HG02870 (cell line): ENCODE results near the gene TUFM.
A peak's percentile ranks its signal among the peaks of the same experiment; 100 is the strongest.
"Not testable (repeated sequence)": the region's sequence is repeated elsewhere in the genome, so short reads cannot be mapped to it uniquely, and the experiment has no call there.

Experiments used
- ATAC-seq: cut with Tn5 transposase; IDR thresholded peaks from one replicate; pipeline ENCODE4 v1.9.1; 2021; ENCODE audit warnings: mild to moderate bottlenecking, moderate library complexity; ENCODE audit not compliant: unreplicated experiment

TUFM gene

DNA sequence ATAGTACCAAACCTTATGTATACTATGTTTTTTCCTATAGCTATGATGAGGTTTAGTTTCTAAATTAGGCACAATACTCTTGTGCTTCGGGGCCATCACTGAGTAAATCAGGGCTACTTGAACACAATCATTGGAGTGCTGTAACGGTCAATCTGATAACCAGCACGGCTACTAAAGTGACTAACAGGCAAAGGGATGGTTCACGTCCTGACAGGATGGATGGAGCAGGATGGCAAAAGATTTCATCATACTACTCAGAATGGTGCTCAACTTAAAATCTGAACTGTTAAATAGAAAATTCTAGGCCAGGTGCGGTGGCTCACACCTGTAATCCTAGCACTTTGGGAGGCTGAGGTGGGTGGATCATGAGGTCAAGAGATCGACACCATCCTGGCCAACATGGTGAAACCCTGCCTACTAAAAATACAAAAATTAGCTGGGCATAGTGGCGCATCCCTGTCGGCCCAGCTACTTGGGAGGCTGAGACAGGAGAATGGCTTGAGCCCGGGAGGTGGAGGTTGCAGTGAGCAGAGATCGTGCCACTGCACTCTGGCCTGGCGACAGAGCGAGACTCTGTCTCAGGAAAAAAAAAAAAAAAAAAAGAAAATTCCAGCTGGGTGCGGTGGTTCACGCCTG, 7.0 kb downstream of the TUFM start:
- ATAC-seq = no peak

DNA sequence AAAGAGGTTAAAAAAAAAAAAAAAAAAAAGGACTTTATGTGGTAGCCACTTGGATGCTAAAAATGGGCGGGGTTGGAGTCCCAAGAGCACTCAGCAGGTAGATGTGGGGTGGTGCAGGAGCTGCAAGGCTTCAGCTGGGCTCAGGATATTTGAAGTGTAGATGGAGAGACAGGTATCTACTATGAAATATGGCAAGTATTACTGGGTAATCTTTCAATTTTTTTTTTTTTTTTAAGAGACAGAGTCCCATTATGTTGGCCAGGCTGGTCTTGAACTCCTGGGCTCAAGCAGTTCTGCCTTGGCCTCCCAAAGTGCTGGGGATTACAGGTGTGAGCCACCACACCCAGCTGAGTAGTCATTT, 7.6 kb downstream of the TUFM start:
- no peak for ATAC-seq

DNA sequence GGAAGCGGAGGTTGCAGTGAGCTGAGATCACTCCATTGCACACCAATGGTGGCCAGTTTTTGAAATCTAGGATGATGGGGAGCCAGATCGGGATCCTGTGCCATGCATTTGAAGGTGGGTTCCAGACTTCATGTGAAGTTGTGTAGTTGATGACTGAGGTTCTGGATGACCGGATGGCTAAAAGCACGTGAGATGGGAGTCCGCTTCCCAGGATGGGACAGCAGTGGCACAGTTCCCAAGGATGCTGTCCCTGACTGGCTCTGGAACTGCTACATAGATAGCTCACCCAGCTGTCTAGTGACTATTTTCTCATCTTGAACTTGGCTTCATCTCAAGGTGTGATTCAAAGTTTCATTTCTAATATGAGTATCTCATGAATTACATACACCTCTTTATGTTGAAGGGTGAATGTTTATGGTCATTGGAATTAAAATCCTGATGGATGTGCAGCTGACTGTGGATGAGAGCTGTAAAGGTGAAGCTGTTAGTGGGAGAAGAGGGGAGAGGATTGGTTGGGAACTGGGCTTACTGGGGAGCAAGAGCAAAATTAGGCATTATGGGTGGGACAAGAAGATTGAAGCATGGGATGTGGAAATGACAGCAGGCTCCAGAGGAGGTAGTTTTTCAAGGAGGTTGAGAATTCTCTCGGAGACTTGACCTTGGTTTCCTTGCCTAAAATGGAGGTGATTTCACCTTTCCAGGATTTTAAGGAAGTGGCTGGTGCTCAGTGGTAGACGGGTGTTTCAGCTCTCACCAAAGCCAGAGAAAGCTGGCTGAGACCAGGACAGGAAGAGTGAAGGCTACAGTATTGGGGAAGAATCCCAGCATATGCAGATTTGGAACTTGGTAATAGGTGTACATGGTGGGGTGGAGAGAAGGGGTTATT, 8.2 kb downstream of the TUFM start:
- no peak for ATAC-seq

DNA sequence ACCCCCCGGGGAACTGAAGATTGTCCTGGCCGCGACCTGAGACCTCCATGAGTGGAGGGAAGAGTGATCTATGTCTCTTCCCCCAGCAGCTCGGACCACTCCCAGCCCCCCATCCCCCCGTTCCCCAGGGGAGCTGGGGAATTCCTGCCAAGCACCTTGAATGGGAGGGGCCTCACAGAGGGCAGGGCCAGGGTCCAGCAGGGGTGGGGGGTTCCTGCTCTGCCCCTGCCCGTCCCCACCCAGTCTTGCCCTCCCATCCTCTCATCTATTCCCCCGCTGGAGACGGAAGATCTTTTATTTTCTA, 9.4 kb downstream of the TUFM start:
- no peak for ATAC-seq

DNA sequence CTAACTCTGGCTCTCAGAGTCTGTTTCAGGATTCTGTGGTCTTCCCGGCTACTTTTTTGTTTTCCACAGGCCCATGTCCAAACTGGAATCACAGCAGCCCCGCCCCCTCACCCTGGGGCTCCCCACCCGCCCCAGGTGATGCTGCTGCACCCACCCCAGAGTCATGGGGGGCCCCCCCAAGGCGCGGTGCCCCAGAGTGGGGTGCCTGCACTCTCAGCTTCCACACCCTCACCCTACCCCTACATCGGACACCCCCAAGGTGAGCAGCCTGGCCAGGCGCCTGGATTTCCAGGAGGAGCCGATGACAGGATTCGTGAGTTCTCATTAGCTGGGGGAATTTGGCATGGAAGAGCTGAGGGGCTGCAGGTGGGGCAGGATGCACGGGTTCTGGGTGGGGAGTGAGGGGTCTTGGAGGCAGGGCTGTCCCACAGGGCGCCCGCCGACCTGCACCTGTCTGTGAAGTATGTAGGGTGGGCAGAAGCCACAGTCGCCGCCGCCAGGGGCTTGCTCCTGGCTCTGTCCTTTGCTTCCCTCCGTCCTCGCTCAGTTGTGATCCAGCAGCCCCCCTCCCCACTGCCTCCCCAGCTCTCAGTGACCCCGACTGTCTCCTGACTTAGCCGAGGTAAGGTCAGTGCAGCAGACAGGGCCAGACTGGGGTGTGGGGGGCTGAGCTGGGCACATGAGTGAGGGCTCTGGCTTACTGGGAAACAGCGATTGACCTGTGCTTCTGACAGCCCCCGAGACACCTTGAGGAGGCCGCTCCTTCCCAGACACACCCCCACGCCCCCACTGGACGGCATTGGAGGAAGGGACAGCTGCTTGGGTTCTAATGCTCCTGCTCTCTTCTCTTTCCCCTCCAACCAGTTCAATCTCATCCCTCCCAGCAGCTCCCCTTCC, 10.0 kb downstream of the TUFM start:
- no peak for ATAC-seq

DNA sequence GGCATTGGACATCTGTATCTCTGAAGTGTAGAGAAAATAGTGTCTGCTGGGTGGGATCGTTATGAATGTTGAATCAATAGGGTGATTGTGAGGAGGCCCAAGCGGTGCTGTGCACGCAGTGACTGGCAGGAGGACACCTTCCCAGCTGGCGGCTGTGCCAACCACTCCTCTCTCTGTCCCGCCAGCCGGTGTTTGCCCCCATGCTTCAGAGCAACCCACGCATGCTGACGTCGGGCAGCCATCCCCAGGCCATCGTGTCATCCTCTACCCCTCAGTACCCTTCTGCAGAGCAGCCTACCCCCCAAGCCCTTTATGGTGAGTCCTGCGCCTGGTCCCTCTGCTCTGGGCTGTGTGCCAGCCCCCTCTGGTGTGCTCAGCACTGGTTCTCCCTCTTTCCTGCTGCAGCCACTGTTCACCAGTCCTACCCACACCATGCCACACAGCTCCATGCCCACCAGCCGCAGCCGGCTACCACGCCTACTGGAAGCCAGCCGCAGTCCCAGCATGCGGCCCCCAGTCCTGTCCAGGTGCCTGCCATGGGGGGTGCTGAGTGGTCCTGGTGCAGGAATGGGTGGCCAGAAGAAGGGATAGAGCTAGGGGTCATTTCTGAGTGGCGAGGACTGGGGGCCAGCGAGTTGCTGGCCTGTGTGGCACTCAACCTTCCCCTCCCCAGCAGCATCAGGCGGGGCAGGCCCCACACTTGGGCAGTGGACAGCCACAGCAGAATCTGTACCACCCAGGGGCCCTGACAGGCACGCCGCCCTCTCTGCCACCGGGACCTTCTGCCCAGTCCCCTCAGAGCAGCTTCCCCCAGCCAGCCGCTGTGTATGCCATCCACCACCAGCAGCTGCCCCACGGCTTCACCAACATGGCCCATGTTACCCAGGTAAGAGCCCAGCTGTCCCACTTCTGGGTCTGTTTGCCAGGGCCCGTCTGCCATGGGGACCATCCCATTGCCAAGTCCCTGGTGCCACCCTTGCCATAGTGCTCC, 11.0 kb downstream of the TUFM start:
- ATAC-seq = no peak

DNA sequence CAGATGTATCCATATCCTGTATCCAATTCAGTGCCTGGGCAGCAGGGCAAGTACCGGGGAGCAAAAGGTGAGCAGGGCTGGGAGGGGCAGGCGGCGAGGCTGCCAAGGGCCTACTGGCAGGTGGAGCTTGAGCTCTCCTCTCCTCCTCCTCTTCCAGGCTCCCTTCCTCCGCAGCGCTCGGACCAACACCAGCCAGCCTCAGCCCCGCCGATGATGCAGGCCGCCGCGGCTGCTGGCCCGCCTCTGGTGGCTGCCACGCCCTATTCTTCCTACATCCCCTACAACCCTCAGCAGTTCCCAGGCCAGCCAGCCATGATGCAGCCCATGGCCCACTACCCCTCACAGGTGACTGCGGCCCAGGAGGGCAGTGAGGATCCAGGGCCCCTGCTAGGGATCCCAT, 11.8 kb downstream of the TUFM start:
- no peak for ATAC-seq

DNA sequence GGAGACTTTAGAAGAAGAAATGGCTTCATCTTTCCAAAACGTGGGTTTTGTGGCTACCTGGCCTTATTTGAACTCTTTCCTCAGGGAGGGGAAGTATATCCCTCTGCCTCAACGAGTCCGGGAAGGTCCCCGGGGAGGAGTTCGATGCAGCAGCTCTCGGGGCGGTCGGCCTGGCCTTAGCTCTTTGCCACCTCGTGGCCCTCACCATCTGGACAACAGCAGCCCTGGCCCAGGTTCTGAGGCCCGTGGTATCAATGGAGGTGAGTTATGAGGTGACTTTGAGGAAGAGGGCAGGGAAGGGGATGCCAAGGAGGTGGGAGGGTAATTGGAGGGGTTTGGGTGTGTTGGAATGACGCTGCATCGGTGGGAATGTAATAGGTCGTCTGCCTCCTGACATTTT, 15.6 kb downstream of the TUFM start:
- no peak for ATAC-seq

DNA sequence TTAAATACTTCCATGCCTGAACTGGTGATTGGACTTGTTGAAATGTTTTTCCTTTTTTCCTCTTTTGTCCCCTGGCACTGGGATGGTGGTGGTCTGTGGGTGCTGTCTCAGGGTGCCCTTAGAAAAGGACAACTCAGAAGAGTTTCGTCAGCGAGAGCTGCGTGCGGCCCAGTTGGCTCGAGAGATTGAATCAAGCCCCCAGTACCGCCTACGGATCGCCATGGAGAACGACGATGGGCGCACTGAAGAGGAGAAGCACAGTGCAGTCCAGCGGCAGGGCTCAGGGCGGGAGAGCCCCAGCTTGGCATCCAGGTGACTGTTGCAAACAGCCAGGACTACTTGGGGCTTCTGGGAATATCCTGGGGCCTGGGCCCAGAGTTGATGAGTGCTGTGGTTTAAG, 16.4 kb downstream of the TUFM start:
- ATAC-seq = no peak

DNA sequence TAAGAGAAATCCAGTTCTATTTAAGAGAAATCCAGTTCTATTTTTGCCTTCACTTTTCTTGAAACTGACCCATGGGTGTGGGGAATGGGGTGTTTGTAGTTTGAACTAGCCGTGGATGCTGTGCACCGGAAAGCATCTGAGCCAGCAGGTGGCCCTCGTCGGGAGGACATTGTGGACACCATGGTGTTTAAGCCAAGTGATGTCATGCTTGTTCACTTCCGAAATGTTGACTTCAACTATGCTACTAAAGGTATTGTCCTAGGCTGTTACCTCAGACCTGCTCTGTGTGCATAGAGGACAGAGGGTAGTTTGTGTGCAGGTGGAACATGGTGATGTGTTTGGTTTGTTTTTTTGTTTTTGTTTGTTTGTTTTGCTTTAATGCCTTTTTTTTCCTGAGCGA, 20.0 kb downstream of the TUFM start:
- ATAC-seq = no peak

DNA sequence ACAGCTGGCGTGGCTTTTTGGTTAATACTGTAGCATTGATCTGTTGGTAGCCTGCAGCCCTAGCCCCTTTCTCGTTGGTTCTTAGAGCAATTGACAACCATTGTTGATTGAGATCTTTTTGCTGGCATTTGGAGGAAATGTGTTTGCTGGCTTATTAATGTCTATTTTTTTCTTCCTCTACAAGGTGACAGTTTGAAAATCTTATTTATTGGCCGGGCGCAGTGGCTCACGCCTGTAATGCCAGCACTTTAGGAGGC, 21.5 kb downstream of the TUFM start:
- ATAC-seq = no peak

DNA sequence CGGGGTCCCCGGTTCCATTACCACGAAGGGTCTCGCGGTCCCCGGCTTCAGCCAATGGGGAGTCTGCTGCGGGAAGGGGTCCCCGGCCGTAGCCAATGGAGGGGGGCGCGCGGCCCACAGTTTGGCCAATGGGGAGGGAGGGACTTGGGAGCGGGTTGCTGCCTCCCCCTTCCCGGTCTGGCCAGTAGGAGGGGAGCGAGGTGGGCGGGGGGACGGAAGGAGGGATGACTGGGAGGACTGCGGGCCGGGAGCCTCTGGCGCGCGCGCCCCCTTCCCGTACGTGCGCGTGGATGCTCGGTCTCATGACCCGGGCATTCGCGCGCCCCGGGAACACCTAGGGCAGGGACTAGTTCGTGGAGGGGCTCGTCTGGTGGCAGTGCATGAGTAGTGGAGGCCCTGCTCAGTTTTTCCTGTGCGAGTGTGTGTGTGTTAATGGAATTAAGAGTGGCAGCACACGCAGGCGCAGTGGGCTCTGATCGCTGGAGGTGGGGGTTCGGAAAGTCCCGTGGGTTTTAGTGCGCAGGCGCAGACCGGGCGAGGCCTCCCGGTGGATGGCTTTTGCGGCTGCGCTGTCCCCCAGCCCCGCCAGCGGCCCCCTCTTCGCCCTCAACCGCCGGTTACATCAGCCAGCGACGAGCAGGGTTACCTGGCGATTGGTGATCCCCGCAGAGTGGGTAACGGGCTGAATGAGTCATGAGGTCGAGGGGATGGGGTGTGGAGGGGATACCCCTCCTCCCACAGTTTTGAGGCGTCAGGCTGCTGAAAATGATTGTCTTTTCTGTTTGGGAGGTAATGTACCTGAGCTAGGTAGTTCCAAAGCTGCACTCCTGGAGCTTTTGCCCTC, 22.1 kb downstream of the TUFM start:
- ATAC-seq = peak; percentile 52

DNA sequence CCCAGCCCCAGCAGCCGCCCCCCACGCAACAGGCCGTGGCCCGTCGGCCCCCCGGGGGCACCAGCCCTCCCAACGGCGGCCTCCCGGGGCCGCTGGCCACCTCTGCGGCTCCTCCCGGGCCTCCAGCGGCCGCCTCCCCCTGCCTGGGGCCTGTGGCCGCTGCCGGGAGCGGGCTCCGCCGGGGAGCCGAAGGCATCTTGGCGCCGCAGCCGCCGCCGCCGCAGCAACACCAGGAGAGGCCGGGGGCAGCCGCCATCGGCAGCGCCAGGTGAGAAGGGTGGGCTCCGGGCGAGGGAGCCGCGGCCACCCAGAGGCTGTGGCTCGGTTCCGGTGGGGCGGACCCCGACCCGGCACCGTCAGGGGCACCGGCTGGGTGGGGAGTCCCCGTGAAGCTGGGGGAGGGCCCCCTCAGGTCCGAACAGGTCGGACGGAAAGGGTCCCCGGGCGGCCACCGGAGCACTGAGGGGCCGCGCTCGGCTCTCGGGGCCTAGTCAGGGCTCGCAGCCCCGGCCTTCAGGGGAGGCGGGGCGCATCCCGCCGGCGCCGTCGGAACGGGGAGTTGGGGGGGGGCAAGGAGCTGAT, 22.8 kb downstream of the TUFM start:
- peak; percentile 15 for ATAC-seq

DNA sequence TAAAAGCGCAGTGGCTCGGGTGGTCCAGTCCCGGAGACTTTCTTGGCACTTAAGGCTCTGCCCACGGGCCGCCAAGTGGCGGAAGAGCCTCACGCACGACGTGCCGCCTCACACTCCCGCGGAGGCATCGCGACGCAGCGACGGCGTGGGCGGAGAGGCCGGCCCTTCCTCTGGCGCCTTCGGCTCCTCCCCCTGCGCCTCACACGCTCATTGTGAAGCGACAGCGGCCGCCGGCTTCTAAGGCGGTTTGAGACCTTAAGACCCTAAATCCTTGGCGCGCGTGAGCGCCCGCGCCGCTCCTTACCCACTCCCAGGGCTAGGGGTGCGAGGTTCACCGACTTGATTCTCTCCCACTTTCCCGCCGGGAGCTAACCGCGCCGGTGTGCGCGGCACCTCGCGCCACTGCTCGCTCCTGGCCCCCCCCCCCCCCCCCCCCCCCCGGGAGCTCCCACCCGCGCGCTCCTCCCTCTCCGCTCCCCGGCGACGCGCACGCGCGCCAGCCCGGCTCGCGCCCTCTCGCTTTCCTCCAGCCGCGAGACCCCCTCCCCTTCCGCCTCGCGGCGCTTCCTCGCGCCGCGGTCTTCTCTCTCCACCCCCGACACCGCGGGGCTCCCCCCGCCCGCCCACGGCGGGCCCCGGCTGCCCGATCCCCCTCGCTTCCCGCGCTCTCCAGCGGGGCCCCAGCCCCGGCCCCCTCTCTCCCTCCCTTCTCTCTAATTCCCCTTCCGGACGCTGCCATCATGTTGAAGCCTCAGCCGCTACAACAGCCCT, 23.4 kb downstream of the TUFM start, which contains the start of gene ATXN2L:
Gene ATXN2L (plus strand): TSS at position 480 of the 771 bp plus-strand sequence. CDS start 261 bp downstream, at position 741.
- peak; percentile 35 for ATAC-seq

DNA sequence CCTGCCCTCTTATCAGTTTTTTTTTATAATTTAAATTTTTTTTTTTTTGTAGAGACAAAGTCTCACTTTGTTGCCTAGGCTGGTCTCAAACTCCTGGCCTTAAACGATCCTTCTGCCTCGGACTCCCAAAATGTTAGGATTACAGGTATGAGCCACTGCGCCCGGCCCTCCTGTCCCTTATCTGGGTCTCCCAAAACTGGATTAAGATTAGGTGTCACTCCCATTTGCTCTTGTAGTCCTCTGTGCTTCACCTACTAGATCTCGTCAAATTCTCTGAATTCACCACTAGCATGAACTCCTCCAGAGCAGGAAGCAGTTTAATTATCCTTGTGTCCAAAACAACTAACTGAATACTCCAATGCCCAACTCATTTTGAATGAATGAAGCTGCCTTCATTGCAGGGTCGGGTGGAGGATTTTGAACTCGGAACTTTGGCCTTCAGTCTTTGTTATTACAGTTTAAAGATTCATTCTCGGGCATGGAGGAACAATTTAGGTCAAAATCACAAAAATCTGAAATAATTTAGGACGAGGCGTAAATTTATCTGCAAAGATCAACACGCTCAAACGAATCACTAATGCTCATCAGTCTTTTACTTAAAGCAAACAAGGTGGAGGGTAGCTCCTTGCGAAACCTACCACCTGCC, 24.2 kb downstream of the TUFM start:
- ATAC-seq = no peak

DNA sequence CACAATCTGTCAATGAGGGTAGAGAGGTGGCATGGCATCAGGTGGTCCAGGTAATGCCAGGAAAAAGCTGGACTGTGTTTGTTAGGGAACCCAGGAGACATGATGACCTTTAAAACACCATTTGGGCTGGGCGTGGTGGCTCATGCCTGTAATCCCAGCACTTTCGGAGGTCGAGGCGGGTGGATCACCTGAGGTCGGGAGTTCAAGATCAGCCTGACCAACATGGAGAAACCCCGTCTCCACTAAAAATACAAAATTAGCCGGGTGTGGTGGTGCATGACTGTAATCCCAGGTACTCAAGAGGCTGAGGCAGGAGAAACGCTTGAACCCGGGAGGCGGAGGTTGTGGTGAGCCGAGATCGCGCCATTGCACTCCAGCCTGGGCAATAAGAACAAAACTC, 25.6 kb downstream of the TUFM start:
- not testable (repeated sequence) for ATAC-seq

DNA sequence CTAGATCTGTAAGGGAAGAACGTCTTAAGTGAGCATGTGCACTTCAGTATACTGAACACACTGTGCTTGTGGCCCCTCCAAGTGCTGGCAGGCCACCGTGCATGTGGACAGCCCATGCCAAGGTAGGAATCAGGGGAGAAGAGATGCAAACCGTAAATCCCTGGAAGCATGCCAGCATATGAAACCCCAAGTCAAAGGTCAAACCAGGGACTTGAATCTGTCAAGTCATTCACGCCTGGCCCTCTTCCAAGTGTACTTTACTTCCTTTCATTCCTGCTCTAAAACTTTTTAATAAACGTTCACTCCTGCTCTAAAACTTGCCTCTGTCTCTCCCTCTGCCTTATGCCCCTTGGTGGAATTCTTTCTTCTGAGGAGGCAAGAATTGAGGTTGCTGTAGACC, 26.1 kb downstream of the TUFM start:
- no peak for ATAC-seq

DNA sequence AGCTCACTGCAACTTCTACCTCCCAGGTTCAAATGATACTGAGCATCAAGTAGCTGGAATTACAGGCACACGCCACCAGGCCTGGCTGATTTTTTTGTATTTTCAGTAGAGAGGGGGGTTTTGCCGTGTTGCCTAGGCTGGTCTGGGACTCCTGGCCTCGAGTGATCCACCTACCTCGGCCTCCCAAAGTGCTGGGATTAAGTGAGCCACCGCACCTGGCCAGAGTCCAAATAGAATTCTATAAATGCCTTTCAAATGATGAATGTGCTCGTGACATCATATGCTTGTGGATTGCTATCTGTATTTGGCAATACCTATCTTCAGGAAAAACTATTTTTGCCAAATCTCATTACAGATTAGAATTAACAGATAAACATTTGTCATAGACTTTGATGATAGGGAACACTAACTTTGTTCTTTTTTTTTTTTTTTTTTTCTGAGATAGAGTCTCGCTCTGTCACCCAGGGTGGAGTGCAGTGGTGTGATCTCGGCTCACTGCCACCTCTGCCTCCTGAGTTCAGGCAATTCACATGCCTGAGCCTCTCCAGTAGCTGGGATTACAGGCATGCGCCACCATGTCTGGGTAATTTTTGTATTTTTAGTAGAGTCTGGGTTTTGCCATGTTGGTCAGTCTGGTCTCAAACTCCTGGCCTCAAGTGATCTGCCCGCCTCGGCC, 38.6 kb downstream of the TUFM start:
- not testable (repeated sequence) for ATAC-seq
